Stimulated activated CD8-positive, alpha-beta memory T cell treated with anti-CD3 and anti-CD28 coated beads, Interleukin-2, amount 100 ng/mL, for 1 hour (primary cell): ENCODE measurements around the gene ANKRD53.

Experiments used
- DNase-seq, 2 donors: peaks; one replicate each; pipeline ENCODE4 v3.0.0-alpha.2; 2020; ENCODE audit warnings: low read depth in 2 of 2

The ANKRD53 gene

DNA sequence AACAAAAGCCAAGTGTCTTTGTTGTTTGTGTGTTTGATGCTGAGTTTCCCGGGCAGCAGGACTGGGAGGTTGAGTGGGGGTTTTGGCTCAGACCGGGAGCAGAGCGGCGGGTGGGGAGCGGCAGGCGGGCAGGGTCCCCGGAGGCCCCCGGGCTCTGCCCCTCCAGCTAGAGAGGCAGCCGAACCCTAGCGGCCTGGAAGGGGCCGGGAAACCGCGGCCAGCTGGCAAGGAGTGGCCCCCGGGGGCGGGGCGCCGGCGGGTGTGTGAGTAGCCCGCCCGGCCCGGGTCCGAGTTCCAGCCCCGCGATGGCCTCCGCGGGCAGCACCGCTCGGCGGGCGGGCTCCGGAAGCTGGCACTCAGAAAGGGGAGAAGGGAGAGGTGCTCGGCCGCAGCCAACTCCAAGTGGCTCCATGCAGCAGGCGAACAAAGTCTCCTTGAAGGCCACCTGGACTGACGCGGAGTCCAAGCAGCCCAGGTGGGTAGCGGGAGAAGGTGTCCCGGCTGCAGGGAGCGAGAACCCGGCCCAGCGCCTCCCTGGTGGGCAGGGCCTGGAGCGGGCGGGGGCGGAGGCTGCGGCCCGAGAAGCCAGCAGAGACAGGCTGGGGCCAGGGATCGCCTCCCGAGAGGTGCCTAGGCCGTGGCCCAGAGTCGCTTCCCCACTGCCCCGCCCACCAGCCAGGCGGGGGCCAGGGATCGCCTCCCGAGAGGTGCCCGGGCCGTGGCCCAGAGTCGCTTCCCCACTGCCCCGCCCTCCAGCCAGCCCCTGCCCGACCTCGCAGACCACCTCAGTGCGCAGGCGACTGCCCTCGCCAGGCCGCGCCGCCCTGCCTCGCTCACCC lies at the start of gene ANKRD53:
TSS of gene ANKRD53 (plus strand) at position 290 of the 839 bp plus-strand sequence. CDS start at position 306, 16 bp downstream.
- DNase-seq: no peak

DNA sequence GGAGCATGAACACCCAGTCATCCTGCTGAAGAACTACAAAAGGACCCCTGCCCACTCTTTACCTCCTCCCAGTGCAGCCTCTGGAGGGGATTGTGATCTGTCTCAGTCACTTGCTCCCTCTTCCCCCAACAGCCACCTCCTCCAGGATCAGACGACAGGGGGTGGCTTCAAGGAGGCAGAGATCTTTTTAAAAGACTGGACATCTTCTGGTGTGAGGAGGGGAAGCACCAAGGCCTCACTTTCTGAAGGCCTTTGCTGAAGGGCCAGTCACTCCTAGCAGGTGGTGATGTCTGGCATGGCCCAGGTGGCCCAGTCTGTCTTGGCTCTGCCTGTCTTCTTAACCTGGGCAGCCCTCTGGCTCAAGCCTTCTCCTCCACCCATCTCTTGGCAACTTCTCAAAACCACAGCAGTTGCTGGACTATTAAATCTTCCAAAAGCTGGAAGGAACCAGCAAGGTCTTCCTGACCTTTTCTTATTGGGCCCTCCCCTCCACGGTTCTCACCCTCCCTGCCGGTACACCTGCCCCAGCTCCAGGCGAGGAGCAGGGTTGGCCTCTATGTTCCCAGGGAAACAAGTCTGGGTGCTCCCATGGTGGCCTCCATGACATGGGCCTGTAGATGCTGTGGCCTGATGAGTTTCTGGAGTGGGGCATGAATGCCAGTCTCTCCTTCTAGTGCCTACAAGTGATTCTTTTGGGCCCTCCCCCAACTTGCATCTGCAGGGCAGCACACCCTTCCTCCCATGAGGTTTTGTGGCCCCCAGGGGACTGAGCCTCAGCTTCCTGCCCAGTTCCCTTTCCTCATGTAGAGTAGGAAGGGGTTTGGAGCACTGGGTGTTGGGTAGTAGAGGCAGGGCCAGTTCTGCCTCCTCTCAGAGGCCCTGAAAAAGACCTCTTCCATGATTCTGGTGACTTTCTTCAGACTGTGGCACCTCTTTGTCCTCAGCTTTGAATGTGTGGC lies 47.8 kb upstream of the ANKRD53 start:
- DNase-seq: no peak

DNA sequence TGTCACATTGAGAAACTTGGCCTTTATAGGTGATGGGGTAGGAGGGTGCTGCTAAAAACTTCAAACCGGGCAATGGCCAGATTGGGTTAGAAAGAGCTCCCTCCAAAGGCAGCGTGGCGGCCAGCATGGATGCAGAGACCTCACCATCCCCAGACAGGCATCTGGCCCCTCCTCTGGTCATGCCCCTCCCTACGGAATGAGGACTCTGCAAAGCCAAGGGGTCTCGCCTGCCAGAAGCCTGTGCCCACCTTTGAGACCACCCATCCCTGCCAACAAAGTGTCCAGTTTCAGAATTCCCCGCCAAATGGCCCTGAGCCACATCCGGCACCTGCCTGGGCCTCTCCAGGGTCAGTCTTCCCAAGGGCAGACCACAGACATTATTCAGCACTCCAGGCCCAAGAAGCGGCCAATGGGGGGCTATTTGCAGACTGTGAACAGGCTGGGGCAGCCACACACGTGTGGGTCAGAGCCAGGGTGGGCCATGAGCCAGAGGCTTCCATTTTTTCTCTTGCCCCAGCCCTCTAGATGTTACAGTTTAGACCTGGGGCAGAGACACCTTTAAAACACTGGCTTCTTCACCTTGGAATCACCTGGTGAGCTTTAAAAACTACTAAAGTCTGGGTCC lies 46.9 kb upstream of the ANKRD53 start:
- no peak for DNase-seq

DNA sequence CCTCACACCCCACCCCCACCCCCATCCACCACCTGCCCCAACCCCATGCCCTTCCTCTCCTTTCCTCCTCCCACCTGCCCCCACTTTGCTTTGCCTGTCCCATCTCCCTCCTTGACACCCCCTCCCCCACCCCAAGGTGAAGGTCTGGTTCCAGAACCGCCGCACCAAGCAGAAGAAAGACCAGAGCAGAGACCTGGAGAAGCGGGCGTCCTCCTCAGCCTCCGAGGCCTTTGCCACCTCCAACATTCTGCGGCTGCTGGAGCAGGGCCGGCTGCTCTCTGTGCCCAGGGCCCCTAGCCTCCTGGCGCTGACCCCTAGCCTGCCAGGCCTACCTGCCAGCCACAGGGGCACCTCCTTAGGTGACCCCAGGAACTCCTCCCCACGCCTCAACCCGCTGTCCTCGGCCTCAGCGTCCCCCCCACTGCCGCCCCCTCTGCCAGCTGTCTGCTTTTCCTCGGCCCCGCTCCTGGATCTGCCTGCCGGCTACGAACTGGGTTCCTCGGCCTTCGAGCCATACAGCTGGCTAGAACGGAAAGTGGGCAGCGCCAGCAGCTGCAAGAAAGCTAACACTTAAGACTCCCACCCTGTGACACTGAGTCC lies 45.7 kb upstream of the ANKRD53 start:
- DNase-seq: no peak

GRCh38 chr2:70934981-70935380 lies 43.4 kb upstream of the ANKRD53 start:
- DNase-seq: no peak

DNA sequence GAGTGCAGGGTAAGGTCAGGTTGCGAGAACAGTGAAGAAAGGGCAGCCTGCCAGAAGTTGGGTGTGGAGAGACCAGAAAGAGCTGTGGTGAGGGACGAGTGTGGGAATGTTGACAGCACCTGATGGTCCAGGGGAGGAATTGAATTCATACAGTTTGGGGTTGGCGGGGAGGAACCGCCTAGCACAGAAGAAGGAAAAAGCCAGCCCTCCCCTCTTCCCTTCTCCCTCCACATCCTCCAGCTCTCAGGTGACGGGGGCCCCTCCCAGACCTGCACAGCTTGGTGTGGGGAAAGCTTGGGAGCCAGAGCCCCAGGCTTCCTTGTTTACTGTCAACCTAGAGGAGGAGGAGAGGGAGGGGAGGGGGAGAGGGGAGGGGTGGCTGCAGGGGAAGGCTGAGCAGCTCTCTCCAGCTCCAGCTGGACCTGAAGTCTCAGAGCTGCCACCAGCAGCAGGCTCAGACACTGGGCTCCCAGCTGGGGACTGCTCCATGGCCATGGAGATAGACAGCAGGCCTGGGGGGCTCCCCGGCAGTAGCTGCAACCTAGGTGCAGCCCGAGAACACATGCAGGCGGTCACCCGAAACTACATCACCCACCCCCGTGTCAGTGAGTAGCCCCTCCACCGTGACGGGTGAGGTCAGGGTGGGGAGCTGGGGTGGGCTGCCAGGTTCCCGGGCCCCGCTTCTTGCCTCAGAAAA lies 42.8 kb upstream of the ANKRD53 start, which contains the start of gene ATP6V1B1:
TSS of gene ATP6V1B1 (plus strand) at position 433 of the 697 bp plus-strand sequence. CDS start at position 488, 55 bp downstream.
- DNase-seq: no peak

DNA sequence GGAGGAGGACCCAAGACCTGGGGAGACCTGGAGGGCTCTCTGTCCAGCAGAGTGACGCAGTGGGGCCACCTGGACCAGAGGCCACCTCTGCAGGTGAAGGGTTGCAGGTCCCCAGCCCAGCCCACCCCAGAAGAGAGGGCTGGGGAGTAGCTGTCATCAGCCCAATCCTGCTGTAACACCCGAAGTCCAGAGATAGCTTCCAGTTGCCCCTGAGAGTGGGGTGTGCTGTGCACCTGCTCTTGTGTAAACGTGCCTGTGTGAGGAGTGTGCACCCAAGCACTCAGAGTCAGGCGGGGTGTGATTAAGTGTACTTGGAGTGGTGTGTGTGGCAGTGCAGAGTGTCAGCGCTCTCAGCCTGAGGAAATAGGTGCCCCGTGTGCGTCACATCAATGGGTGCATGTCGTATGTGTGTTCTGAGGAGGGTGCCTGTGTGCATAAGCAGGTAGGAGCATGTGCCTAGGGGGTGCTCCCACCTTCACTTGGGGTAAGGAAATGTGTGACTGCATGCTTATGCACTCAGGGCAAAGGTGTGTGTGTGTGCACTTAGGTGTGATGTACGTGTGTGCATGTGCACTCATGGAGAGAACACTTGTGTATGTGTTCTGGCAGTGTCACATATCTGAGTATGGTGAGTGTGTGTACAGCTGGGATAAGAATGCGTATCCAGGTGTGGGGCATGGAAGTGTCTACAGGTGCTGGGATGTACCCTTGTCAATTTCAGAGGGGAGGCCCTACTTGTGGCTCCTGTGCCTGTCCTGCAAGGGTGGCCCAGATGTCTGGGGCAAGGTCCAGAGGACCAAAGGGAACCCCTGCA lies 42.1 kb upstream of the ANKRD53 start:
- no peak for DNase-seq

DNA sequence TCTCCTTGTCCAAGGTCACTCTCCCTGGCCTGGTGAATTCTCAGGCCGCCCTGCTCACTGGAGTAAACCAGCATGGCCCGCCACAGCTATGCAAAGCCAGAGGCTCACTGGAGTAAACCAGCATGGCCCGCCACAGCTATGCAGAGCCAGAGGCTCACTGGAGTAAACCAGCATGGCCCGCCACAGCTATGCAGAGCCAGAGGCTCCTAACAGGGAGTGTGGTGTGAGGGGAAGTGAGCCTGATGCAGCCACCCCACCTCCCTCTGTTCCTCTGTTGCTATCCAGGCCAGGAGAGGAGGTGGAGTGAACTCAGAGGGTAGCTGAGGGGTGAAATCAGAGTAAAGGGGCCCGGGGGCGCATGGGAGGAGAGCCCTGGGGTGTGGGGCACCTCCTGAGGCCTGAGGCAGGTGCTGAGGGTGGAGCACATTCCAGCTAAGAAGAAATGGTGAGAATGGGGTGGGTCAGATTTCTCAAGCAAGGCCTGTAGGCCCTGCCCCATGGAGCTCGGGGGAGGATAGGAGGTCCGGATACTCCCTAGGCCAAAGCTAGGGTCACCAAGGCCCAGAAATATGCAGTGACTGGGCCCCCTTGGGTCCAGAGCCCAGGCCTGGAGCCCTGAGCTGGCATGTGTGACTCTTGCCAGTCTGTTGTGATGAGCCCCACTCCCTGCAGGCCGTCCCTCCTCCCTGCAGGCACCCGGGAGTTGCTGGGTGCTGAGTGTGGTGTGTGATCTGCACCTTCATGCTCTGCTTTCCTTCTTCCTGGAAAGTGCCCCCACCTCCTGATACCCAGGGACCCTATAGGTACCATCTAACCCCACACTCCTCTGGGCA lies 41.2 kb upstream of the ANKRD53 start:
- no peak for DNase-seq

GRCh38 chr2:70937866-70938585 lies 40.4 kb upstream of the ANKRD53 start:
- no peak for DNase-seq

DNA sequence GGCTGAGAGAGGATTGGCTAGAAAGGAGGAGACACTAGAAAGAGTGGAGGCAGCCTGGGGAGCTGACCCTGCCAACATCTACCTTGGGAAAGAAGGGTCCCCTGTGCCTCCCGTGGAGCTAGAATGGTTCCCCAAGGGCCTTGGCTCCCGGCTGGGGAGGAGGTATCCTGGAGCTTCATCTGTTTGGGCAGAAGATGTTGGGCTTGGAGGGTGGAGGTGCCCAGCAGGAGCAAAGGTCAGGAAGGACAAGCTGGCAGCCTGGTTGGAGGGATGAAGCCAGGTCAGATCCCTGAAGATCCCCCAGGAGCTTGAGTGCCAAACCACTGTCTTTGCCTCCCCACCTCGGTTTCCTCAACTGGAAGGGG lies 39.9 kb upstream of the ANKRD53 start:
- no peak for DNase-seq

GRCh38 chr2:70939001-70939838 lies 39.2 kb upstream of the ANKRD53 start:
- no peak for DNase-seq

DNA sequence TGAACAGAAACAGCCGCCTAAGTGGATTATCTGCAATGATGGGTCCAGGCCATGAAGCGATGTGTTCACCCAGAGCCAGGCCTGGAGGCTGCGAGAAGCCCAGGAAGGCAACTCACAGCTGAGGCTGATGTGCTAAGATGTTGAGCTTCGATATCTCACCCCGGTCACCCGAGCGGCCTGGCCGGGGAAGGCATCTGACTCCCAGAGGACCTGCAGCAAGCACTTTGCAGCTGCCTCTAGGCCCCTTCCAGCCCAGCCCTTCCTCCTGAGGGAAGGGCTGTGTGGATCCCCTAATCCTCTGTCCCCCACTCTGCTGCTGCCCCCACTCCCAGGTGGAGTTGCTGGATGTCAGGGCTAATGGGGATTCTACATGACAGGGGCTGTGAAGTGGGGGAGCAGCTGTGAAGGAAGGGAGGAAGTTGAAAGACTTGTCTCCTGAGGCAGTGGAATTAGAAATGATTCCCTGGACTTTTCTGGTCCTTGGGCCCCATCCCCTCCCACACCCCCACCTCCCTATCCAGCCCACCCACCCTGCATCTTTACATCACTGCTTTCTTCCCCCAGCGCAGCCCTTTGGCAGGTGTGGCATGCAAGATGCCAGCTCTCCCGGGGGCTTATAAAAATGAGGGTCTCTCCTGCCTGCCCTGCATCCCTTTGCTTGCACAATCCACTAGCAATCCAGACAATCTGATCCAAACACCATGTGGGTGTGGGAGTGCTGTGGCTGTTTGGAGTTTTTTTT lies 38.4 kb upstream of the ANKRD53 start:
- no peak for DNase-seq

GRCh38 chr2:70941186-70941585 lies 37.2 kb upstream of the ANKRD53 start:
- no peak for DNase-seq

- DNase-seq: no peak
Observed at GRCh38 chr2:70941701-70942100, 36.7 kb upstream of the ANKRD53 start.

- no peak for DNase-seq
Observed at GRCh38 chr2:70942396-70943204, 35.8 kb upstream of the ANKRD53 start.
